CD14-positive monocyte (primary cell): ENCODE measurements around the gene HTR2B. TPM values are rescaled to one million over a fixed set of nuclear protein-coding genes. Genes with fewer than 3 reads are reported as not detected.

Experiments used
- DNase-seq, 3 donors: peaks; one replicate each; pipeline ENCODE4 v3.0.0-alpha.2; 2011 to 2022
- H2AFZ ChIP-seq: 2 replicates; pipeline ENCODE4 v1.6.0; 2012; ENCODE audit warnings: mild to moderate bottlenecking, low read depth, low read length, inconsistent platforms; ENCODE audit not compliant: insufficient read depth, poor library complexity, severe bottlenecking
- H3K27ac ChIP-seq, 2 donors: 1 replicate in 1 of 2; 2 replicates in 1 of 2; pipeline ENCODE4 v1.5.1; 2012 to 2013; ENCODE audit warnings: low read length in 2 of 2, control low read depth in 1 of 2, inconsistent platforms in 1 of 2, low read depth in 1 of 2, mild to moderate bottlenecking in 1 of 2
- H3K27me3 ChIP-seq, 2 donors: one replicate each; pipeline versions ENCODE4 v1.6.0 to v1.6.1; 2011 to 2013; ENCODE audit warnings: low read length in 2 of 2; ENCODE audit not compliant: control insufficient read depth in 2 of 2, insufficient read depth in 2 of 2
- H3K36me3 ChIP-seq, 2 donors: replicated peaks in 1 of 2; 1 replicate in 1 of 2; 2 replicates in 1 of 2; pipeline versions ENCODE4 v1.5.1 to v1.6.1; 2012 to 2013; ENCODE audit warnings: low read length in 2 of 2, control low read depth in 1 of 2, inconsistent platforms in 1 of 2, mild to moderate bottlenecking in 1 of 2; ENCODE audit not compliant: insufficient read depth in 2 of 2, control insufficient read depth in 1 of 2
- H3K4me1 ChIP-seq, 2 donors: 1 replicate in 1 of 2; 2 replicates in 1 of 2; pipeline versions ENCODE4 v1.5.1 to v1.6.1; 2012 to 2013; ENCODE audit warnings: low read length in 2 of 2, control low read depth in 1 of 2, inconsistent platforms in 1 of 2, mild to moderate bottlenecking in 1 of 2, moderate library complexity in 1 of 2; ENCODE audit not compliant: insufficient read depth in 2 of 2, control insufficient read depth in 1 of 2
- H3K4me2 ChIP-seq: replicated peaks from 2 replicates; pipeline ENCODE3; 2012; ENCODE audit warnings: low read length, moderate library complexity, mild to moderate bottlenecking; ENCODE audit not compliant: poor library complexity, severe bottlenecking; ENCODE audit errors: extremely low read depth
- H3K4me3 ChIP-seq, 3 experiments: fragments of 200-600 bp in 1 of 3; sonication (generic) in 1 of 3; replicated peaks in 1 of 3; 1 replicate in 2 of 3; 2 replicates in 1 of 3; pipeline ENCODE4 v1.5.1; 2011 to 2013; ENCODE audit warnings: low read length in 3 of 3, mild to moderate bottlenecking in 3 of 3, control low read depth in 2 of 3, low read depth in 2 of 3, inconsistent platforms in 1 of 3, moderate library complexity in 1 of 3
- H3K79me2 ChIP-seq: 2 replicates; pipeline ENCODE4 v1.6.0; 2012; ENCODE audit warnings: mild to moderate bottlenecking, control low read depth, inconsistent platforms, low read length, moderate library complexity; ENCODE audit not compliant: insufficient read depth
- H3K9ac ChIP-seq: 2 replicates; pipeline ENCODE4 v1.6.0; 2017; ENCODE audit warnings: low read length, mild to moderate bottlenecking; ENCODE audit not compliant: insufficient read depth, poor library complexity, severe bottlenecking
- H3K9me3 ChIP-seq, 2 donors: replicated peaks in 1 of 2; 1 replicate in 1 of 2; 2 replicates in 1 of 2; pipeline versions ENCODE4 v1.5.1 to v1.6.1; 2012 to 2013; ENCODE audit warnings: low read length in 2 of 2, control low read depth in 1 of 2; ENCODE audit not compliant: control insufficient read depth in 1 of 2, insufficient read depth in 1 of 2
- H4K20me1 ChIP-seq: 2 replicates; pipeline ENCODE4 v1.6.0; 2012; ENCODE audit warnings: mild to moderate bottlenecking, low read length, control low read depth, moderate library complexity; ENCODE audit not compliant: insufficient read depth
- H3K27ac Mint-ChIP-seq, 7 donors: one replicate each; pipeline ENCODE4 v1.8.0; 2020; ENCODE audit warnings: mild to moderate bottlenecking in 7 of 7, mixed read lengths in 7 of 7, moderate library complexity in 6 of 7, inconsistent platforms in 2 of 7
- H3K27me3 Mint-ChIP-seq, 3 donors: one replicate each; pipeline ENCODE4 v1.8.0; 2021 to 2022; ENCODE audit warnings: low read depth in 3 of 3, mild to moderate bottlenecking in 3 of 3, mixed read lengths in 3 of 3, moderate library complexity in 3 of 3, inconsistent platforms in 1 of 3
- H3K36me3 Mint-ChIP-seq, 2 donors: one replicate each; pipeline ENCODE4 v1.8.0; 2020; ENCODE audit warnings: mixed read lengths in 2 of 2, inconsistent platforms in 1 of 2, mild to moderate bottlenecking in 1 of 2
- H3K4me1 Mint-ChIP-seq: one replicate; pipeline ENCODE4 v1.8.0; 2020; ENCODE audit warnings: mild to moderate bottlenecking, mixed read lengths
- H3K4me3 Mint-ChIP-seq, 2 donors: one replicate each; pipeline ENCODE4 v1.8.0; 2020; ENCODE audit warnings: mild to moderate bottlenecking in 2 of 2, mixed read lengths in 2 of 2, moderate library complexity in 1 of 2
- H3K9me3 Mint-ChIP-seq, 7 donors: one replicate each; pipeline ENCODE4 v1.8.0; 2020 to 2022; ENCODE audit warnings: mixed read lengths in 7 of 7, mild to moderate bottlenecking in 6 of 7, moderate library complexity in 6 of 7, inconsistent platforms in 2 of 7
- CTCF ChIP-seq: fragments of 200-600 bp; IDR thresholded peaks from one replicate; pipeline ENCODE4 v1.8.0; 2022; ENCODE audit warnings: antibody characterized with exemption, mild to moderate bottlenecking
- WGBS: methylation state at CpG from one replicate; pipeline ENCODE4 v1.1.5; 2013; ENCODE audit warnings: missing lambda C conversion rate; ENCODE audit not compliant: insufficient coverage; 5-methylcytosine and 5-hydroxymethylcytosine counted together
- intact Hi-C, 2 donors: fragments of 100-400 bp; cut with micrococcal nuclease; formaldehyde crosslinking; loops; one replicate each; pipeline versions ENCODE4 v1.15.0 to v1.15.1; 2023
- polyA plus RNA-seq, 3 donors: library from polyadenylated mRNA; depleted of rRNA in 1 of 3; unstranded in 2 of 3; stranded (reverse) in 1 of 3; fragments of 300-500 nt in 2 of 3; fragments of >200 nt in 1 of 3; fragmentation: Illumina TruSeq in 2 of 3; gene quantifications; 1 replicate in 2 of 3; 2 replicates in 1 of 3; pipeline ENCODE4 v1.2.3, GENCODE V29; 2012 to 2021

Gene HTR2B
- polyA plus RNA-seq, 3 donors = not detected

GRCh38 chr2:231169488-231169887, 44.6 kb upstream of the HTR2B start:
- DNase-seq = no peak
- intact Hi-C loops = no loop called here
- no peak overlapping the region for H3K27ac ChIP-seq
- peaks cover 3 to 8% of the 10 kb centered on the region in 2 donors for H3K4me1 ChIP-seq
- no peak overlapping the region for H2AFZ ChIP-seq
- no peak overlapping the region for H3K4me2 ChIP-seq
- Mint-ChIP-seq H3K36me3 (peaks cover 74 to 91% of the 10 kb centered on the region in 2 donors), H3K4me1 (peaks cover 9% of the 10 kb centered on the region), H3K27ac (peak overlapping the region in 1 of 7 donors; percentile 4), H3K9me3 (no peaks in the 10 kb centered on the region), H3K27me3 (peaks cover 0 to 4% (median 0%) of the 10 kb centered on the region in 3 donors), H3K4me3 (no peak overlapping the region)
- H3K4me3 ChIP-seq = no peak overlapping the region
- no peak for TF ChIP-seq CTCF
- H3K36me3 ChIP-seq = peaks cover 79 to 99% of the 10 kb centered on the region in 2 donors
- no peaks in the 10 kb centered on the region for H3K27me3 ChIP-seq
- no peaks in the 10 kb centered on the region for H3K79me2 ChIP-seq
- no peaks in the 10 kb centered on the region for H3K9me3 ChIP-seq
- no CpG with 5 or more reads among the region's 3 CpGs for WGBS
- H4K20me1 ChIP-seq = no peaks in the 10 kb centered on the region
- H3K9ac ChIP-seq = no peak overlapping the region

GRCh38 chr2:231168460-231169139, 43.8 kb upstream of the HTR2B start:
- peak overlapping the region in 5 of 7 donors; percentile 19 to 55 (median 29) for H3K27ac Mint-ChIP-seq
- Histone ChIP-seq H3K9me3 (no peaks in the 10 kb centered on the region), H3K4me3 (no peak overlapping the region), H4K20me1 (no peaks in the 10 kb centered on the region), H3K9ac (no peak overlapping the region), H3K27me3 (no peaks in the 10 kb centered on the region), H3K36me3 (peaks cover 80 to 99% of the 10 kb centered on the region in 2 donors), H3K4me2 (no peak overlapping the region), H3K27ac (no peak overlapping the region), H3K79me2 (no peaks in the 10 kb centered on the region), H3K4me1 (peaks cover 3 to 8% of the 10 kb centered on the region in 2 donors), H2AFZ (no peak overlapping the region)
- TF ChIP-seq CTCF = no peak
- H3K27me3 Mint-ChIP-seq = peaks cover 0 to 4% (median 0%) of the 10 kb centered on the region in 3 donors
- no peak overlapping the region for H3K4me3 Mint-ChIP-seq
- peaks cover 71 to 88% of the 10 kb centered on the region in 2 donors for H3K36me3 Mint-ChIP-seq
- 90% methylated on average over 2 of the region's 4 CpGs for WGBS
- H3K9me3 Mint-ChIP-seq = no peaks in the 10 kb centered on the region
- DNase-seq = peak in 2 of 3 donors; percentile 5 to 66
- intact Hi-C loops = no loop called here
- H3K4me1 Mint-ChIP-seq = peaks cover 9% of the 10 kb centered on the region
